ENCODE results near the gene RNF135.

GRCh38 chr17:30996486-30996885 lies 25.6 kb downstream of the RNF135 start:
- TF ChIP-seq CTCF (IDR thresholded peaks at IDR 0.05; ENCODE audit: low read depth, low read length) (no peak), EZH2phosphoT487 (IDR thresholded peaks at IDR 0.05; ENCODE audit: low read depth) (no peak)
